Measurements from ENCODE around the gene CTSO. TPM values are rescaled to one million over a fixed set of nuclear protein-coding genes. Genes with fewer than 3 reads are reported as not detected.

Gene CTSO
- total and polyA plus RNA-seq, 2 experiments from 2014 or later = 16.4 to 28.2 TPM

- no peak overlapping the region for H3K4me2 ChIP-seq
- no peaks in the 10 kb centered on the region for H3K36me3 ChIP-seq (replicated peaks; ENCODE audit: insufficient read depth, low read depth)
- no peaks in the 10 kb centered on the region for H3K9me3 ChIP-seq (ENCODE audit: low read depth)
- peaks cover 5% of the 10 kb centered on the region for H3K4me1 ChIP-seq (ENCODE audit: insufficient read depth)
- 89% methylated on average over 3 of the region's 3 CpGs for WGBS (ENCODE audit: low lambda C conversion rate, missing lambda C conversion rate)
- no peaks in the 10 kb centered on the region for H3K27me3 ChIP-seq
- no peak overlapping the region for H2AFZ ChIP-seq
- no peak overlapping the region for H3K27ac ChIP-seq
- H4K20me1 ChIP-seq (ENCODE audit: insufficient read depth, poor library complexity, severe bottlenecking) = no peaks in the 10 kb centered on the region
- H3K4me3 ChIP-seq = no peak overlapping the region
- DNase-seq (ENCODE audit: low spot score) = no peak
- H3K9me2 ChIP-seq (replicated peaks; ENCODE audit: insufficient read depth) = no peaks in the 10 kb centered on the region
- no peak for TF ChIP-seq EZH2phosphoT487 (IDR thresholded peaks at IDR 0.05; ENCODE audit: low read depth, severe bottlenecking, unreplicated experiment)
- no peak for TF ChIP-seq EZH2 (IDR thresholded peaks at IDR 0.05; ENCODE audit: borderline replicate concordance)
- TF ChIP-seq, protein P1, sequence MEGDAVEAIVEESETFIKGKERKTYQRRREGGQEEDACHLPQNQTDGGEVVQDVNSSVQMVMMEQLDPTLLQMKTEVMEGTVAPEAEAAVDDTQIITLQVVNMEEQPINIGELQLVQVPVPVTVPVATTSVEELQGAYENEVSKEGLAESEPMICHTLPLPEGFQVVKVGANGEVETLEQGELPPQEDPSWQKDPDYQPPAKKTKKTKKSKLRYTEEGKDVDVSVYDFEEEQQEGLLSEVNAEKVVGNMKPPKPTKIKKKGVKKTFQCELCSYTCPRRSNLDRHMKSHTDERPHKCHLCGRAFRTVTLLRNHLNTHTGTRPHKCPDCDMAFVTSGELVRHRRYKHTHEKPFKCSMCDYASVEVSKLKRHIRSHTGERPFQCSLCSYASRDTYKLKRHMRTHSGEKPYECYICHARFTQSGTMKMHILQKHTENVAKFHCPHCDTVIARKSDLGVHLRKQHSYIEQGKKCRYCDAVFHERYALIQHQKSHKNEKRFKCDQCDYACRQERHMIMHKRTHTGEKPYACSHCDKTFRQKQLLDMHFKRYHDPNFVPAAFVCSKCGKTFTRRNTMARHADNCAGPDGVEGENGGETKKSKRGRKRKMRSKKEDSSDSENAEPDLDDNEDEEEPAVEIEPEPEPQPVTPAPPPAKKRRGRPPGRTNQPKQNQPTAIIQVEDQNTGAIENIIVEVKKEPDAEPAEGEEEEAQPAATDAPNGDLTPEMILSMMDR (IDR thresholded peaks at IDR 0.05; ENCODE audit: poor library complexity) = no peak
- no peaks in the 10 kb centered on the region for H3K79me2 ChIP-seq
These were observed 69.8 kb downstream of the CTSO start for GRCh38 chr4:155883895-155884294.

- H4K20me1 ChIP-seq (ENCODE audit: insufficient read depth, poor library complexity, severe bottlenecking) = no peaks in the 10 kb centered on the region
- 76% methylated on average over 1 of the region's 1 CpG for WGBS (ENCODE audit: low lambda C conversion rate, missing lambda C conversion rate)
- no peaks in the 10 kb centered on the region for H3K36me3 ChIP-seq (replicated peaks; ENCODE audit: insufficient read depth, low read depth)
- H3K27me3 ChIP-seq = no peaks in the 10 kb centered on the region
- no peaks in the 10 kb centered on the region for H3K9me2 ChIP-seq (replicated peaks; ENCODE audit: insufficient read depth)
- no peak for TF ChIP-seq EZH2 (IDR thresholded peaks at IDR 0.05; ENCODE audit: borderline replicate concordance)
- TF ChIP-seq, protein P1 (IDR thresholded peaks at IDR 0.05; ENCODE audit: poor library complexity) = no peak
- TF ChIP-seq EZH2phosphoT487 (IDR thresholded peaks at IDR 0.05; ENCODE audit: low read depth, severe bottlenecking, unreplicated experiment) = no peak
- no peak for DNase-seq (ENCODE audit: low spot score)
- H3K9me3 ChIP-seq (ENCODE audit: low read depth) = no peaks in the 10 kb centered on the region
- H3K4me3 ChIP-seq = no peak overlapping the region
- no peaks in the 10 kb centered on the region for H3K79me2 ChIP-seq
- no peak overlapping the region for H2AFZ ChIP-seq
- H3K4me2 ChIP-seq = no peak overlapping the region
- no peak overlapping the region for H3K27ac ChIP-seq
- no peaks in the 10 kb centered on the region for H3K4me1 ChIP-seq (ENCODE audit: insufficient read depth)
These were observed 72.1 kb downstream of the CTSO start for GRCh38 chr4:155881555-155881954.

DNA sequence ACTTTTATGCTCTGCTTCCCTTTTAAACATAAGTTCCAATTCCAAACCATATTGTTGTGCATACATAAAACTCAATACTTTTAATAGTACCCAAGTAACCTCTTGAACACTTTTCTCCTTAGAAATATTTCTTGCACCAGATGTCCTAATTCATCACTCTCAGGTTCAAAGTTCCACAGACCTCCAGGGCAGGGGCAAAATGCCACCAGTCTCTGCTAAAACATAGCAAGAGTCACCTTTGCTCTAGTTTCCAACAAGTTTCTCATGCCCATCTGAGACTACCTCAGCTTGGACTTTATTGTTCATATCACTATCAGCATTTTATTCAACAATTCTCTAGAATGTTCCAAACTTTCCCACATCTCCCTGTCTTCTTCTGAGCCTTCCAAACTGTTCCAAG lies 73.9 kb downstream of the CTSO start:
- Histone ChIP-seq H3K4me3 (no peak overlapping the region), H4K20me1 (ENCODE audit: insufficient read depth, poor library complexity, severe bottlenecking) (no peaks in the 10 kb centered on the region), H3K27me3 (no peaks in the 10 kb centered on the region), H3K4me2 (no peak overlapping the region), H2AFZ (no peak overlapping the region), H3K27ac (no peak overlapping the region), H3K36me3 (replicated peaks; ENCODE audit: insufficient read depth, low read depth) (no peaks in the 10 kb centered on the region), H3K9me3 (ENCODE audit: low read depth) (peaks cover 13% of the 10 kb centered on the region), H3K9me2 (replicated peaks; ENCODE audit: insufficient read depth) (no peaks in the 10 kb centered on the region), H3K4me1 (ENCODE audit: insufficient read depth) (no peaks in the 10 kb centered on the region), H3K79me2 (no peaks in the 10 kb centered on the region)
- TF ChIP-seq EZH2 (IDR thresholded peaks at IDR 0.05; ENCODE audit: borderline replicate concordance) = no peak
- TF ChIP-seq, protein P1 (IDR thresholded peaks at IDR 0.05; ENCODE audit: poor library complexity) = no peak
- no peak for TF ChIP-seq EZH2phosphoT487 (IDR thresholded peaks at IDR 0.05; ENCODE audit: low read depth, severe bottlenecking, unreplicated experiment)
- DNase-seq (ENCODE audit: low spot score) = no peak

- H3K36me3 ChIP-seq (replicated peaks; ENCODE audit: insufficient read depth, low read depth) = no peaks in the 10 kb centered on the region
- no peak for DNase-seq (ENCODE audit: low spot score)
- TF ChIP-seq EZH2 (IDR thresholded peaks at IDR 0.05; ENCODE audit: borderline replicate concordance) = no peak
- no peak for TF ChIP-seq EZH2phosphoT487 (IDR thresholded peaks at IDR 0.05; ENCODE audit: low read depth, severe bottlenecking, unreplicated experiment)
- TF ChIP-seq, protein P1 (IDR thresholded peaks at IDR 0.05; ENCODE audit: poor library complexity) = no peak
- H4K20me1 ChIP-seq (ENCODE audit: insufficient read depth, poor library complexity, severe bottlenecking) = no peaks in the 10 kb centered on the region
- H2AFZ ChIP-seq = no peak overlapping the region
- no peaks in the 10 kb centered on the region for H3K27me3 ChIP-seq
- H3K9me2 ChIP-seq (replicated peaks; ENCODE audit: insufficient read depth) = no peaks in the 10 kb centered on the region
- WGBS (ENCODE audit: low lambda C conversion rate, missing lambda C conversion rate) = 70% methylated on average over 2 of the region's 2 CpGs
- H3K4me1 ChIP-seq (ENCODE audit: insufficient read depth) = no peaks in the 10 kb centered on the region
- no peak overlapping the region for H3K27ac ChIP-seq
- H3K79me2 ChIP-seq = no peaks in the 10 kb centered on the region
- H3K9me3 ChIP-seq (ENCODE audit: low read depth) = peaks cover 13% of the 10 kb centered on the region
- no peak overlapping the region for H3K4me3 ChIP-seq
- no peak overlapping the region for H3K4me2 ChIP-seq
These were observed 75.1 kb downstream of the CTSO start for GRCh38 chr4:155878611-155879010.

All from hepatocyte (in vitro differentiated cells).